Measurements from ENCODE around the gene DIPK1B.

DIPK1B gene

DNA sequence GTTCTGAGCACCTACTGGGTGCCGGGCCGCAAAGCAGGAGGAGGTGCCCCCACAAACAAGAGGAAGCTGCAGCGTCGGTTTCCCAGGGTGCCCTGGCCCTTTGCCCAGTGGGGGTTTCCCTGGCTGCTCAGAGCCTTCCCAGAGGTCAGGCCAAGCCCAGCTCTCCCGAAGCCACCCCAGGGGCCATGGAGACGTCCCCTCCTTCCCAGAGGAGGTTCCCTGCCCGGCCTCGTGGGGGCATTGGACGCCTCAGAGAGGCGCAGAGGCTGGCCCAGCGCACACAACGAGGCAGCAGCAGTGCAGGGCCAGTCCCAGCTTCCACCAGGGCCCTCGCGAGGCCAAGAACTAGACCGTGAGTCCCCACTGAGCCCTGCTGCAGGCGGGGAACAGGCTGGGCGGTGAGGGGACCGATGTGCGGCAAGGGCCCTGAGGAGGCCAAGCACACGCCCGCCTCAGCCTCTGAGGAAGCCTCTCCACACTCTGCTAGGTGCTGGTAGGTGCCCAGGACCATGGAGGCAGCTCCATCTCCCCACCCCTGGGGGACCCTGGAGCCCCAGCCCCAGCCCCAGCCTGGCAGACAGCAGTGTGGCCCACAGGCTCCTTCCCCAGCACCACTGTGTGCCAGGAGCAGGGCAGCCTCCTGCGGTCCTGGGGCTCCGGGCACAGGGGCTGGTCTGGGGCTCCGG lies 7.0 kb downstream of the DIPK1B start:
- Histone ChIP-seq H3K4me3 (ENCODE audit: insufficient read length, low read depth) (no peak overlapping the region), H3K36me3 (ENCODE audit: insufficient read depth, insufficient read length, low read length) (peaks cover 40% of the 10 kb centered on the region), H3K27me3 (ENCODE audit: insufficient read depth, insufficient read length) (no peaks in the 10 kb centered on the region), H3K4me1 (ENCODE audit: insufficient read depth, insufficient read length) (peaks cover 36% of the 10 kb centered on the region), H3K9ac (ENCODE audit: insufficient read length, low read depth) (peak overlapping the region; percentile 64), H3K9me3 (ENCODE audit: insufficient read depth, low read length) (no peaks in the 10 kb centered on the region)
- TF ChIP-seq ZNF274 (IDR thresholded peaks at IDR 0.05; ENCODE audit: low read depth, low read length) (no peak), SUZ12 (IDR thresholded peaks at IDR 0.05; ENCODE audit: extremely low read depth, insufficient read depth, insufficient read length) (no peak), YY1 (IDR thresholded peaks at IDR 0.05; ENCODE audit: insufficient read depth, insufficient read length) (no peak)
- DNase-seq (ENCODE audit: low read depth, low spot score), result no peak

DNA sequence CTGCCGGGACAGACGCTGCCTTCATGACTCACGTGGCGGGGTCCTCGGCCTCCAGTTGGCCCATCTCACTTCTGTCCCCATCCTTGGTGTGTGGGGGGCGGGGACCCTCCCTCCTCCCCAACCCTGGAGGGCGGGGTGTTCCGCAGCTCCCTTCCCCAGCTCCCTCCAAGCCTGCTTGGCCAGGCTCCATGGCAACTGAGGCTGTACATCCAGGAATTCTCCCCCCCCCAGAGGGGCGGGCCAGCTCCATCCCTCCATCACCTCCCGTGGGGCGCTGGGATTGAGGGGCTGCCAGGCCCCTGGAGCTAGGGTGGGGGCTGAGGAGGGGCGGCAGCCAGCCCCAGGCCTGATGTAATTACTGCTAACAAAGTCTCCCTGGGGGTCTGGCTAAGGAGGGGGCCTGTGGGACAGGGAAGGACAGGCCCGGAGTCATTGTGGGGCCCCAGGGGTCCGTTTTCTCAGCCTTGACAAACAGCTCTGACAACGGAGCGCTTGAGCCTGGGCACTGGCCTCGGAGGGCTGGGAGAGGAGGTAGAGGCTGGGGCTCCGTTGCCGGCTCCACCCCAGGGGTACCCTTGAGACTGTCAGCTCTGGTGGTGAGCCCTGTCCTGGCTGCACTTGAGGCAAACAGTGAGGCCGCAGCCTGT lies 8.0 kb downstream of the DIPK1B start:
- Histone ChIP-seq H3K9me3 (ENCODE audit: insufficient read depth, low read length) (no peaks in the 10 kb centered on the region), H3K27me3 (ENCODE audit: insufficient read depth, insufficient read length) (no peaks in the 10 kb centered on the region), H3K4me1 (ENCODE audit: insufficient read depth, insufficient read length) (peaks cover 28% of the 10 kb centered on the region), H3K4me3 (ENCODE audit: insufficient read length, low read depth) (no peak overlapping the region), H3K36me3 (ENCODE audit: insufficient read depth, insufficient read length, low read length) (peaks cover 44% of the 10 kb centered on the region), H3K9ac (ENCODE audit: insufficient read length, low read depth) (peak overlapping the region; percentile 64)
- no peak for TF ChIP-seq ZNF274 (IDR thresholded peaks at IDR 0.05; ENCODE audit: low read depth, low read length)
- no peak for TF ChIP-seq SUZ12 (IDR thresholded peaks at IDR 0.05; ENCODE audit: extremely low read depth, insufficient read depth, insufficient read length)
- TF ChIP-seq YY1 (IDR thresholded peaks at IDR 0.05; ENCODE audit: insufficient read depth, insufficient read length), result no peak
- DNase-seq (ENCODE audit: low read depth, low spot score), result no peak

DNA sequence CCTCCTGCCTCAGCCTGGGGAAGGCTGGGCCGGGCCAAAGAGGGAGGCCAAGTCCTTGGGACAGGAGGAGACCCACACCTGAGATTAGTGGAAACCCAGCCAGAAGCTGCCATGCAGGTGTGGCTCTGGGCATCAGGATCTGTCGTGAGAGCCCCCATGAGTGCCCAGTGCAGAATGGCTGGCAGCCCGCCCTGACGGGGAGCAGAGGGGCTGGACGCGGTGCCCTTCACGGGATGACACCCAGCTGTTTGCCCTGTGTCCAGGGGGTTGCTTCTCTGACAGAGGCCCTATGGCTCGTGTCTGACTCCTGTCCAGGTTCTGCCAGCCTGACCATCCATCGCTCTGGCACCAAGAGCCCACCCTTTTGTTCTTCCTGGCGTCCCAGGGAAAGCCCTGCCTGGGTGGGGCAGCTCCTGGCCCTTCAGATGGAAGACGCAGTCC lies 8.5 kb downstream of the DIPK1B start:
- Histone ChIP-seq H3K36me3 (ENCODE audit: insufficient read depth, insufficient read length, low read length) (peaks cover 49% of the 10 kb centered on the region), H3K4me3 (ENCODE audit: insufficient read length, low read depth) (no peak overlapping the region), H3K27me3 (ENCODE audit: insufficient read depth, insufficient read length) (no peaks in the 10 kb centered on the region), H3K4me1 (ENCODE audit: insufficient read depth, insufficient read length) (peaks cover 30% of the 10 kb centered on the region), H3K9me3 (ENCODE audit: insufficient read depth, low read length) (no peaks in the 10 kb centered on the region), H3K9ac (ENCODE audit: insufficient read length, low read depth) (no peak overlapping the region)
- DNase-seq (ENCODE audit: low read depth, low spot score), result no peak
- no peak for TF ChIP-seq YY1 (IDR thresholded peaks at IDR 0.05; ENCODE audit: insufficient read depth, insufficient read length)
- TF ChIP-seq SUZ12 (IDR thresholded peaks at IDR 0.05; ENCODE audit: extremely low read depth, insufficient read depth, insufficient read length), result no peak
- TF ChIP-seq ZNF274 (IDR thresholded peaks at IDR 0.05; ENCODE audit: low read depth, low read length), result no peak

DNA sequence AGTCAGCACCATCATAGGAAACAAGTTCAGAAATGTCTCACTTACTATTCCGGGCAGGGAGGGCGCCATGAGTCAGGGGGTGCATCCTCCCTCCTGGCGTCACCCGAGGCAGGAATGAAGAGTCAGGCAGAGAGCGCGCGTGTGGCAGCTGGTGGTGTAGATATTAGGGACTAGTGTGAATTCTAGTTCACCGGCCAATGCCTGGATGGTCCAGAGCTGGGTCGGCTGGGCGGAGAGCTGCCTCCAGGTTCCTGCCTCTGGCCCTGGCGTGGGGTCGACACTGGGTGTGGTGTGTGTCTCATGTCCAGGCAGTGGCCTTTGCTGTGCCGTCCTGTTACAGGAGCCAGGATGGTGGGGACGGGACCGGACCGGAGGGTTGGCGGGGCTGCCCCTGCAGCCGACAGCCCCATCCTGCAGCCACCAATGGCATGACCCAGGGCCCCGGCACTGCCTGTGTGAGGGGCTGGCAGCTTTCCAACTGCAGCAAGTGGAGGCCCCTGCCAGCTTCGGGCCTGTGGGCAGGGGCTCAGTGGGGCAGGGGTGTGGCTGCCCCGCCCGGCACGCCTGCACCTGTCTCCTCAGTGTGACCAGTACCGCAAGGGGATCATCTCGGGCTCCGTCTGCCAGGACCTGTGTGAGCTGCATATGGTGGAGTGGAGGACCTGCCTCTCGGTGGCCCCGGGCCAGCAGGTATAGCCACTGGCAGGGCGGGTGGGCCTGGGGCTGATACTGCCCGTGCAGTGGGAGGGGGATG lies 9.1 kb downstream of the DIPK1B start:
- H3K9me3 ChIP-seq (ENCODE audit: insufficient read depth, low read length), result no peaks in the 10 kb centered on the region
- no peaks in the 10 kb centered on the region for H3K27me3 ChIP-seq (ENCODE audit: insufficient read depth, insufficient read length)
- DNase-seq (ENCODE audit: low read depth, low spot score), result no peak
- no peak overlapping the region for H3K9ac ChIP-seq (ENCODE audit: insufficient read length, low read depth)
- H3K36me3 ChIP-seq (ENCODE audit: insufficient read depth, insufficient read length, low read length), result peaks cover 55% of the 10 kb centered on the region
- peaks cover 34% of the 10 kb centered on the region for H3K4me1 ChIP-seq (ENCODE audit: insufficient read depth, insufficient read length)
- TF ChIP-seq SUZ12 (IDR thresholded peaks at IDR 0.05; ENCODE audit: extremely low read depth, insufficient read depth, insufficient read length) (no peak), ZNF274 (IDR thresholded peaks at IDR 0.05; ENCODE audit: low read depth, low read length) (no peak), YY1 (IDR thresholded peaks at IDR 0.05; ENCODE audit: insufficient read depth, insufficient read length) (no peak)
- no peak overlapping the region for H3K4me3 ChIP-seq (ENCODE audit: insufficient read length, low read depth)

DNA sequence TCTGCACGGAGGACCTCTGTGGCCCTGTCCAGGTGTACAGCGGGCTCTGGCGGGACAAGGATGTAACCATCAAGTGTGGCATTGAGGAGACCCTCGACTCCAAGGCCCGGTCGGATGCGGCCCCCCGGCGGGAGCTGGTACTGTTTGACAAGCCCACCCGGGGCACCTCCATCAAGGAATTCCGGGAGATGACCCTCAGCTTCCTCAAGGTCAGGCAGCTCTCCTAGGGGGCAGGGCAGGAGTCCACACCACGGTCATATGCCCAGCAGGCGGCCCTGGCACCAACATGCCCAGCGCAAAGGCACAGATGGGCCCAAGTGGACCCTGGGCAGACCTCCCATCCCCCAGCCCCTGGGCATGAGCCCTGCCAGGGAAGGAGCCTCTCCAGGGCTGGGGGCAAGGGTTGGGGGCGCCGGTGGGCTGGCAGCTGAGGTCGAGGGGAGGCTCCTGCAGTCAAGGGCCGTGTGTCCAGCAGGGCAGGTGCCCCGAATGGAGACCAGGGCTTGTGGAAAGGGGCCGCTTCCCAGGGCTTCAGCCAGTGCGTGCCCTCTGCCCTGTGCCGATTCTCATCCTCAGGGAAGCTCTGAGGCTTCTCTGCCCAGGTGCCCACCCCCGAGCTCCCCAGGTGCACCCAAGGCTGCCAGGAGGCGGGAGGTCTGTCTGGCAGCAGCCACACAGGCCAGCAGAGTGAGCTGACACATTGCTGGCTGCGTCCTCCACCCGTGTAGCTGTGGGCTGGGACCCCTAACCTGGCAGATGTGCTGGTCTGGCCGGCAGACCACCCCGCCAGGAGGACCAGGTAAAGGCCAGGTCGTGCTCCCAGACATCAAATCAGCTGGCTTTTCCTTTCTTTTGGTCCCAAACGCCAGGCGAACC lies 10.0 kb downstream of the DIPK1B start:
- Histone ChIP-seq H3K9me3 (ENCODE audit: insufficient read depth, low read length) (no peaks in the 10 kb centered on the region), H3K4me1 (ENCODE audit: insufficient read depth, insufficient read length) (peaks cover 39% of the 10 kb centered on the region), H3K36me3 (ENCODE audit: insufficient read depth, insufficient read length, low read length) (peaks cover 64% of the 10 kb centered on the region), H3K27me3 (ENCODE audit: insufficient read depth, insufficient read length) (no peaks in the 10 kb centered on the region), H3K9ac (ENCODE audit: insufficient read length, low read depth) (no peak overlapping the region), H3K4me3 (ENCODE audit: insufficient read length, low read depth) (no peak overlapping the region)
- DNase-seq (ENCODE audit: low read depth, low spot score), result no peak
- TF ChIP-seq YY1 (IDR thresholded peaks at IDR 0.05; ENCODE audit: insufficient read depth, insufficient read length) (no peak), ZNF274 (IDR thresholded peaks at IDR 0.05; ENCODE audit: low read depth, low read length) (no peak), SUZ12 (IDR thresholded peaks at IDR 0.05; ENCODE audit: extremely low read depth, insufficient read depth, insufficient read length) (no peak)

DNA sequence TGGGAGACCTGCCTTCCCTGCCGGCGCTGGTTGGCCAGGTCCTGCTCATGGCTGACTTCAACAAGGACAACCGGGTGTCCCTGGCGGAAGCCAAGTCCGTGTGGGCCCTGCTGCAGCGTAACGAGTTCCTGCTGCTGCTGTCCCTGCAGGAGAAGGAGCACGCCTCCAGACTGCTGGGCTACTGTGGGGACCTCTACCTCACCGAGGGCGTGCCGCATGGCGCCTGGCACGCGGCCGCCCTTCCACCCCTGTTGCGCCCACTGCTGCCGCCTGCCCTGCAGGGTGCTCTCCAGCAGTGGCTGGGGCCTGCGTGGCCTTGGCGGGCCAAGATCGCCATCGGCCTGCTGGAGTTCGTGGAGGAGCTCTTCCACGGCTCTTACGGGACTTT lies 10.6 kb downstream of the DIPK1B start:
- Histone ChIP-seq H3K9ac (ENCODE audit: insufficient read length, low read depth) (no peak overlapping the region), H3K27me3 (ENCODE audit: insufficient read depth, insufficient read length) (no peaks in the 10 kb centered on the region), H3K4me1 (ENCODE audit: insufficient read depth, insufficient read length) (peaks cover 35% of the 10 kb centered on the region), H3K9me3 (ENCODE audit: insufficient read depth, low read length) (no peaks in the 10 kb centered on the region), H3K36me3 (ENCODE audit: insufficient read depth, insufficient read length, low read length) (peaks cover 67% of the 10 kb centered on the region), H3K4me3 (ENCODE audit: insufficient read length, low read depth) (no peak overlapping the region)
- TF ChIP-seq SUZ12 (IDR thresholded peaks at IDR 0.05; ENCODE audit: extremely low read depth, insufficient read depth, insufficient read length), result no peak
- DNase-seq (ENCODE audit: low read depth, low spot score), result no peak
